ENCODE measurements around the gene PYGB.

PYGB gene

GRCh38 chr20:25254986-25255680, 7.2 kb downstream of the PYGB start:
- Histone ChIP-seq H3K36me3 (ENCODE audit: control insufficient read depth in 1 of 2, insufficient read depth in 2 of 2, low read length in 2 of 2) (peaks cover 15% of the 10 kb centered on the region in 2 experiments), H3K79me1 (ENCODE audit: low read length) (no peaks in the 10 kb centered on the region), H3K4me1 (ENCODE audit: control insufficient read depth in 1 of 2, insufficient read depth in 2 of 2, low read length in 2 of 2) (peaks cover 0 to 5% of the 10 kb centered on the region in 2 experiments), H3K4ac (ENCODE audit: low read depth, low read length) (peak overlapping the region; percentile 0), H3K27me3 (ENCODE audit: insufficient read depth, low read length) (no peaks in the 10 kb centered on the region), H3K4me2 (ENCODE audit: low read length) (no peak overlapping the region), H3K9ac (ENCODE audit: low read length) (no peak overlapping the region), H3K14ac (ENCODE audit: low read length) (no peak overlapping the region), H3K9me3 (ENCODE audit: insufficient read depth, low read depth, low read length) (no peaks in the 10 kb centered on the region), H3K79me2 (ENCODE audit: control insufficient read depth, insufficient read depth, low read length, poor library complexity) (no peaks in the 10 kb centered on the region), H4K8ac (ENCODE audit: low read depth, low read length) (no peak overlapping the region), H4K12ac (ENCODE audit: low read depth, low read length) (no peak overlapping the region), H2BK12ac (ENCODE audit: low read length) (no peak overlapping the region), H2AK5ac (ENCODE audit: low read length) (no peak overlapping the region), H2BK120ac (ENCODE audit: insufficient read depth, low read length, poor library complexity) (no peak overlapping the region), H3K4me3 (ENCODE audit: low read depth, low read length) (no peak overlapping the region), H2BK5ac (ENCODE audit: low read depth, low read length, poor library complexity) (no peak overlapping the region), H3K27ac (ENCODE audit: low read depth, low read length) (no peak overlapping the region), H2AFZ (ENCODE audit: insufficient read depth, low read length, poor library complexity) (no peak overlapping the region), H3K23ac (ENCODE audit: low read length) (no peak overlapping the region), H3K18ac (ENCODE audit: low read length) (no peak overlapping the region), H4K91ac (ENCODE audit: low read depth, low read length) (no peak overlapping the region)
- WGBS (ENCODE audit: extremely low coverage, insufficient coverage, insufficient read length): no CpG with 5 or more reads among the region's 12 CpGs
- DNase-seq: no peak

DNA sequence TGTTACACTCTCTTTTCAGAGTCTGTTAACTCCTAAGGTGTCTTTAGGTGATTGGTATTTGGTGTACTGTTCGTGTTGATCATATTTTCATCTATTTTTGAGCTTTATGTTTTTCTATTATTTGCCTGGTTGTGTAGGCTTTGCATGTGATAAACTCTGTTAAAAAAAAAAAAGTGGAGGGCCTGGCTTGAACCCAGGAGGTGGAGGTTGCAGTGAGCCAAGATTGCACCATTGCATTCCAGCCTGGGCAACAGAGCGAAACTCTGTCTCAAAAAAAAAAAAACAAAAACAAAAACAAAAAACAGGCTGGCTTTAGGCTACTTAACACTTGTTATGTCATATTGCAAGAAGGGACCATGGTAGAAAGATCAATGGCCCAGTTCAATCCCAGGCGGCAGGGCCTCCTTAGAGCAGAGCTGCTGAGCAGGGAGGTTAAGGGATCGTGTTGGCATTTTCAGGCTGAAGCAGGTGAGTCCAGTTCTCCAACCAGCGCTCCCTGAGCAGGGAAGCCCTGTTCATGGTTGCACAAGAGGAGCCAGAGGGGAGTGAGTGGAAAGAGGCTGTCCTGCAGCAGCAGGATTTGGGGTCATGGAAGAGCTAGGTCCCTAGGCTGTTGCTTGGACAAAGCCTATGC, 8.5 kb downstream of the PYGB start:
- H2BK5ac ChIP-seq (ENCODE audit: low read depth, low read length, poor library complexity): no peak overlapping the region
- peaks cover 0 to 5% of the 10 kb centered on the region in 2 experiments for H3K4me1 ChIP-seq (ENCODE audit: control insufficient read depth in 1 of 2, insufficient read depth in 2 of 2, low read length in 2 of 2)
- no peak overlapping the region for H2AFZ ChIP-seq (ENCODE audit: insufficient read depth, low read length, poor library complexity)

GRCh38 chr20:25257130-25257529, 9.2 kb downstream of the PYGB start:
- Histone ChIP-seq H3K18ac (ENCODE audit: low read length) (no peak overlapping the region), H3K36me3 (ENCODE audit: control insufficient read depth in 1 of 2, insufficient read depth in 2 of 2, low read length in 2 of 2) (peaks cover 19 to 20% of the 10 kb centered on the region in 2 experiments), H3K23ac (ENCODE audit: low read length) (no peak overlapping the region), H2BK5ac (ENCODE audit: low read depth, low read length, poor library complexity) (no peak overlapping the region), H2BK120ac (ENCODE audit: insufficient read depth, low read length, poor library complexity) (no peak overlapping the region), H4K91ac (ENCODE audit: low read depth, low read length) (no peak overlapping the region), H3K79me1 (ENCODE audit: low read length) (no peaks in the 10 kb centered on the region), H3K79me2 (ENCODE audit: control insufficient read depth, insufficient read depth, low read length, poor library complexity) (no peaks in the 10 kb centered on the region), H3K14ac (ENCODE audit: low read length) (no peak overlapping the region), H2AK5ac (ENCODE audit: low read length) (no peak overlapping the region), H4K8ac (ENCODE audit: low read depth, low read length) (no peak overlapping the region), H2AFZ (ENCODE audit: insufficient read depth, low read length, poor library complexity) (no peak overlapping the region), H3K9ac (ENCODE audit: low read length) (no peak overlapping the region), H3K27ac (ENCODE audit: low read depth, low read length) (no peak overlapping the region), H2BK12ac (ENCODE audit: low read length) (no peak overlapping the region), H3K4me1 (ENCODE audit: control insufficient read depth in 1 of 2, insufficient read depth in 2 of 2, low read length in 2 of 2) (peaks cover 0 to 5% of the 10 kb centered on the region in 2 experiments), H3K27me3 (ENCODE audit: insufficient read depth, low read length) (no peaks in the 10 kb centered on the region), H3K4me2 (ENCODE audit: low read length) (no peak overlapping the region), H3K9me3 (ENCODE audit: insufficient read depth, low read depth, low read length) (no peaks in the 10 kb centered on the region), H3K4ac (ENCODE audit: low read depth, low read length) (no peak overlapping the region), H3K4me3 (ENCODE audit: low read depth, low read length) (no peak overlapping the region), H4K12ac (ENCODE audit: low read depth, low read length) (no peak overlapping the region)
- DNase-seq: no peak
- WGBS (ENCODE audit: extremely low coverage, insufficient coverage, insufficient read length): no CpG with 5 or more reads among the region's 5 CpGs

More for the DNA sequence above, 8.5 kb downstream of the PYGB start:
- WGBS (ENCODE audit: extremely low coverage, insufficient coverage, insufficient read length): no CpG with 5 or more reads among the region's 5 CpGs
- Histone ChIP-seq H3K27me3 (ENCODE audit: insufficient read depth, low read length) (no peaks in the 10 kb centered on the region), H3K18ac (ENCODE audit: low read length) (no peak overlapping the region), H3K4ac (ENCODE audit: low read depth, low read length) (no peak overlapping the region), H4K8ac (ENCODE audit: low read depth, low read length) (no peak overlapping the region), H2AK5ac (ENCODE audit: low read length) (no peak overlapping the region), H3K9ac (ENCODE audit: low read length) (no peak overlapping the region), H3K14ac (ENCODE audit: low read length) (no peak overlapping the region), H3K79me2 (ENCODE audit: control insufficient read depth, insufficient read depth, low read length, poor library complexity) (no peaks in the 10 kb centered on the region), H3K9me3 (ENCODE audit: insufficient read depth, low read depth, low read length) (no peaks in the 10 kb centered on the region), H3K79me1 (ENCODE audit: low read length) (no peaks in the 10 kb centered on the region), H2BK12ac (ENCODE audit: low read length) (no peak overlapping the region), H4K12ac (ENCODE audit: low read depth, low read length) (no peak overlapping the region), H2BK120ac (ENCODE audit: insufficient read depth, low read length, poor library complexity) (no peak overlapping the region), H3K23ac (ENCODE audit: low read length) (no peak overlapping the region), H3K27ac (ENCODE audit: low read depth, low read length) (no peak overlapping the region), H3K4me2 (ENCODE audit: low read length) (no peak overlapping the region), H3K36me3 (ENCODE audit: control insufficient read depth in 1 of 2, insufficient read depth in 2 of 2, low read length in 2 of 2) (peaks cover 19 to 20% of the 10 kb centered on the region in 2 experiments), H3K4me3 (ENCODE audit: low read depth, low read length) (no peak overlapping the region), H4K91ac (ENCODE audit: low read depth, low read length) (no peak overlapping the region)
- peak in 1 of 2 donors; percentile 11 for DNase-seq

DNA sequence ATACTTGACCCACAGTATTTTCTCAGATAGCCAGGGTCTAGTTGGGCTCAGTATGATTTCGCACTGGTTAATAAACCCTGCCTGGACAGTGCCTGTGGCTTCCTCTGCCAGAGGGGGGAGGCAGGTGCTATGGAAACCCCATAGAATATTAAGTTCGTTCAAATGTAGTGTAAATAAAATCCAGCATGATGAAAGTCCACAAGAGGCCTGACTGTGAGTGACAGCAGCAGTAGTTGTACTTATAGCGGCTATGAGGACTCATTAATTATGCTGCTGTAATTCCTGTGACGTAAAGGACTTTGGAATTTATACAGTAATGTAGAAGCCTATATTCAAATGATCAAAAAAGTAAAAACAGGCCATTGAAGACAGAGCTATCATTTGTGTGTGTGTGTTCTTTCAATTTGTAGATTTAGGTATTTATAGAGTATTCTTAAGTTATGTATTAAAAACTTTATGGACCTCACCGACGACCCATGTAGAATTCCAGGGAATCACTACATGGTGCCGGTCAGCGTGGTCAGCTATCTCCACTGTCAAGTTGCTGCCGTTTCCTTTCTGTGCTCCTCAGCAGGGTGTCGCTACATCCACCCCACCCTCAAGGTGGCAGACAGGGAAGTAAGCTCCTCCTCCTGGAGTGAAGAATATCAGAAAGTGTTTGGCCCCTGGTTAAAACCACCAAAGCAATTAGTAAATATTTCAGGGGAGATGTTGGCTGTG, 10.0 kb downstream of the PYGB start:
- H3K36me3 ChIP-seq (ENCODE audit: control insufficient read depth in 1 of 2, insufficient read depth in 2 of 2, low read length in 2 of 2): peaks cover 19 to 20% of the 10 kb centered on the region in 2 experiments
- H2BK120ac ChIP-seq (ENCODE audit: insufficient read depth, low read length, poor library complexity): no peak overlapping the region
- H2BK5ac ChIP-seq (ENCODE audit: low read depth, low read length, poor library complexity): no peak overlapping the region
- no peaks in the 10 kb centered on the region for H3K27me3 ChIP-seq (ENCODE audit: insufficient read depth, low read length)
- no peak overlapping the region for H3K23ac ChIP-seq (ENCODE audit: low read length)
- H3K27ac ChIP-seq (ENCODE audit: low read depth, low read length): no peak overlapping the region
- no peak overlapping the region for H4K12ac ChIP-seq (ENCODE audit: low read depth, low read length)
- H3K9me3 ChIP-seq (ENCODE audit: insufficient read depth, low read depth, low read length): no peaks in the 10 kb centered on the region
- H3K4me2 ChIP-seq (ENCODE audit: low read length): no peak overlapping the region
- no peak overlapping the region for H3K4ac ChIP-seq (ENCODE audit: low read depth, low read length)
- H3K79me1 ChIP-seq (ENCODE audit: low read length): no peaks in the 10 kb centered on the region
- no peaks in the 10 kb centered on the region for H3K79me2 ChIP-seq (ENCODE audit: control insufficient read depth, insufficient read depth, low read length, poor library complexity)
- peaks cover 0 to 5% of the 10 kb centered on the region in 2 experiments for H3K4me1 ChIP-seq (ENCODE audit: control insufficient read depth in 1 of 2, insufficient read depth in 2 of 2, low read length in 2 of 2)
- no peak overlapping the region for H3K9ac ChIP-seq (ENCODE audit: low read length)
- H4K8ac ChIP-seq (ENCODE audit: low read depth, low read length): no peak overlapping the region
- H2BK12ac ChIP-seq (ENCODE audit: low read length): no peak overlapping the region
- H3K14ac ChIP-seq (ENCODE audit: low read length): no peak overlapping the region
- no peak for DNase-seq
- H2AFZ ChIP-seq (ENCODE audit: insufficient read depth, low read length, poor library complexity): no peak overlapping the region
- no peak overlapping the region for H4K91ac ChIP-seq (ENCODE audit: low read depth, low read length)
- no peak overlapping the region for H3K18ac ChIP-seq (ENCODE audit: low read length)
- no peak overlapping the region for H2AK5ac ChIP-seq (ENCODE audit: low read length)
- no CpG with 5 or more reads among the region's 10 CpGs for whole genome bisulfite sequencing (ENCODE audit: extremely low coverage, insufficient coverage, insufficient read length)
- no peak overlapping the region for H3K4me3 ChIP-seq (ENCODE audit: low read depth, low read length)

Data from trophoblast cell (in vitro differentiated cells and primary cell).